ENCODE results near the gene LTBR.

Gene LTBR

GRCh38 chr12:6386038-6386437 is 2.1 kb downstream of the LTBR start:
- CTCF ChIA-PET = no interaction called here
- H3K4me3 ChIP-seq (ENCODE audit: low read depth, low read length) = no peak overlapping the region

DNA sequence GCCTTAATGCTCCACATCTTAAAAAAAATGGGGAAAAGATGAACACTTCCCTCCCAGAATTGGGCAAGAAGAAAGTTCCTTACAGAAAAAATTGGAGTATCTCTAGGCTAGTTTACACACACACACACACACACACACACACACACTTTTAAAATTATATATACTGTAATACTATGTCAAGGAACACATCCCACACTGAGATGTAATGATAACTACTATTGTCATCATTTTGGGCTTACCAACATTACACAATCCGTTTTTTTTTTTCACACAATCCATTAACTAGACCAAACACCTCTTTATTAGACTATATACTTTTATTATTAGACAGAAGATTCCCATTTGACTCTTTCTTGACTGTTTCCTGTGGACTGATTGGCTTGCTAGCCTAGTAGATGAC is 2.5 kb downstream of the LTBR start:
- ChIA-PET CTCF (no interaction called here), POLR2A (no interaction called here)
- TF ChIP-seq, protein P1, sequence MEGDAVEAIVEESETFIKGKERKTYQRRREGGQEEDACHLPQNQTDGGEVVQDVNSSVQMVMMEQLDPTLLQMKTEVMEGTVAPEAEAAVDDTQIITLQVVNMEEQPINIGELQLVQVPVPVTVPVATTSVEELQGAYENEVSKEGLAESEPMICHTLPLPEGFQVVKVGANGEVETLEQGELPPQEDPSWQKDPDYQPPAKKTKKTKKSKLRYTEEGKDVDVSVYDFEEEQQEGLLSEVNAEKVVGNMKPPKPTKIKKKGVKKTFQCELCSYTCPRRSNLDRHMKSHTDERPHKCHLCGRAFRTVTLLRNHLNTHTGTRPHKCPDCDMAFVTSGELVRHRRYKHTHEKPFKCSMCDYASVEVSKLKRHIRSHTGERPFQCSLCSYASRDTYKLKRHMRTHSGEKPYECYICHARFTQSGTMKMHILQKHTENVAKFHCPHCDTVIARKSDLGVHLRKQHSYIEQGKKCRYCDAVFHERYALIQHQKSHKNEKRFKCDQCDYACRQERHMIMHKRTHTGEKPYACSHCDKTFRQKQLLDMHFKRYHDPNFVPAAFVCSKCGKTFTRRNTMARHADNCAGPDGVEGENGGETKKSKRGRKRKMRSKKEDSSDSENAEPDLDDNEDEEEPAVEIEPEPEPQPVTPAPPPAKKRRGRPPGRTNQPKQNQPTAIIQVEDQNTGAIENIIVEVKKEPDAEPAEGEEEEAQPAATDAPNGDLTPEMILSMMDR (IDR thresholded peaks at IDR 0.05; ENCODE audit: insufficient read depth, low read length, missing control alignments) = no peak
- no peak overlapping the region for H3K4me3 ChIP-seq (ENCODE audit: low read depth, low read length)
- DNase-seq (ENCODE audit: low read depth, low spot score) = no peak

More at GRCh38 chr12:6386038-6386437, 2.1 kb downstream of the LTBR start:
- TF ChIP-seq, protein P1 (IDR thresholded peaks at IDR 0.05; ENCODE audit: insufficient read depth, low read length, missing control alignments) = no peak
- no peak for DNase-seq (ENCODE audit: low read depth, low spot score)
- POLR2A ChIA-PET = no interaction called here

DNA sequence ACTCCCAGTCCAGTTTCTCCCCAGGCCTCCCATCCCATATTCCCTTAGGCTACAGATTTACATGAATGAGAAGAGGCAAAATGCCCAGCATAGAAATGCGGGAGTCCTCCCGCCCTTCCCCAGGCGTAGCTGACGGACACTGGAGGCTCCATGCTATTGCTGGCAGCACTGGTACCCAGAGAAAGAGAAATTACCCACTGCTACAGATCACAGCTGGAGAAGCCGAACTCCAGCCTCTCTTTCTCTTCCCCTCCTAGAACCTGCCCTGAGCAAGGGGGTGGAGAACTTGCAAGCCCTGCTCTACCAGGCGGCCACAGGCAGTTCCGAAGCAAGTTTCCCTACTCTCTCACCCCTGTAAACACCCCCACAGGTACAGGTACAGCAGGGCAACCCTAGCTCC is 3.6 kb downstream of the LTBR start:
- POLR2A ChIA-PET = no interaction called here
- no peak for DNase-seq (ENCODE audit: low read depth, low spot score)
- no peak overlapping the region for H3K4me3 ChIP-seq (ENCODE audit: low read depth, low read length)
- TF ChIP-seq, protein P1 (IDR thresholded peaks at IDR 0.05; ENCODE audit: insufficient read depth, low read length, missing control alignments) = no peak
- CTCF ChIA-PET = no interaction called here

DNA sequence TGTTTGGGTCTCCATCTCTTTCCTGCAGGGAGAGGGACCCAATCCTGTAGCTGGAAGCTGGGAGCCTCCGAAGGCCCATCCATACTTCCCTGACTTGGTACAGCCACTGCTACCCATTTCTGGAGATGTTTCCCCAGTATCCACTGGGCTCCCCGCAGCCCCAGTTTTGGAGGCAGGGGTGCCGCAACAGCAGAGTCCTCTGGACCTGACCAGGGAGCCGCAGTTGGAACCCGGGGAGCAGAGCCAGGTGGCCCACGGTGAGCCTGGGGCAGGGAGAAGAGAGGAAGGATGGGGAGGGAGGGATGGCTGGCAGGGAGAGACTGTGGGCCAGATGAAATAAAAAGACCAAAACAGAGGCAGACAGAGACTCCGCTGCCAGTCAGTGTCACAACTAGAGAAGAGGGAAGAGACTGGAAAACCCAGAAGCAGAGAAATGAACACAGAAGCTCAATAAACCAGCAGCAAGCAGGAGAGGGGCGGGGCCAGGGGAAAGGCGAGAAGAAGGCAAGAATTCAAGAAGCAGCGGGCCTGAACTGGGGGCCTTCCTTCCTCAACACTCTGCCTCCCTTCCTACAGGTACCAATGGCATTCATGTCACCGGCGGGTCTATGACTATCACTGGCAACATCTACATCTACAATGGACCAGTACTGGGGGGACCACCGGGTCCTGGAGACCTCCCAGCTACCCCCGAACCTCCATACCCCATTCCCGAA is 6.3 kb downstream of the LTBR start:
- POLR2A ChIA-PET = no interaction called here

DNA sequence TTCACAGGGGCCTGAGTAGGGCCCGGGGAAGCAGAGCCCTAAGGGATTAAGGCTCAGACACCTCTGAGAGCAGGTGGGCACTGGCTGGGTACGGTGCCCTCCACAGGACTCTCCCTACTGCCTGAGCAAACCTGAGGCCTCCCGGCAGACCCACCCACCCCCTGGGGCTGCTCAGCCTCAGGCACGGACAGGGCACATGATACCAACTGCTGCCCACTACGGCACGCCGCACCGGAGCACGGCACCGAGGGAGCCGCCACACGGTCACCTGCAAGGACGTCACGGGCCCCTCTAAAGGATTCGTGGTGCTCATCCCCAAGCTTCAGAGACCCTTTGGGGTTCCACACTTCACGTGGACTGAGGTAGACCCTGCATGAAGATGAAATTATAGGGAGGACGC is 7.1 kb downstream of the LTBR start:
- no peak overlapping the region for H3K4me3 ChIP-seq (ENCODE audit: low read depth, low read length)
- ChIA-PET POLR2A (no interaction called here), CTCF (no interaction called here)
- TF ChIP-seq, protein P1 (IDR thresholded peaks at IDR 0.05; ENCODE audit: insufficient read depth, low read length, missing control alignments) = no peak
- DNase-seq (ENCODE audit: low read depth, low spot score) = no peak

More for the DNA sequence above, 6.3 kb downstream of the LTBR start:
- no peak overlapping the region for H3K4me3 ChIP-seq (ENCODE audit: low read depth, low read length)
- CTCF ChIA-PET = no interaction called here
- no peak for DNase-seq (ENCODE audit: low read depth, low spot score)
- TF ChIP-seq, protein P1 (IDR thresholded peaks at IDR 0.05; ENCODE audit: insufficient read depth, low read length, missing control alignments) = no peak

DNA sequence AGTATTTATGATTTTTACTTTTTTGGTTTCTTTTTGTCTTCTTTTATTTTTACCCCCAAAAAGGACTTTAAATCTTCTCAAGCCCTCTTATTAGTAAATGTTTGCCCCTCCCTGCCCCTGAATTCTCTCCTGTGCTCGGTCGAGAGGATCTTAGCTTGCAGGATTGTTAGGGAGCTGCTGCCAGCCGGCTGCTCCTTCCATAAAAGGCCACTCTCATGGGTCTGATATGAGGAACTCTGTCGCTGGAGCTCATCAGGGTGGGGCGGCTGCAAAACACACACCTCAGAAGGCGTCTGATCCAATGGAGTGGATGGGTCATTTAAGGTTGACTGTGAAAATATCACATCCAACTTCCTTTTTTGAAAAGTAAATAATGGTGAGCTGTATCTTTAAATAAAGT is 8.5 kb downstream of the LTBR start:
- CTCF ChIA-PET = interaction anchor here (1.0 to 1.6 kb wide), 2 partner anchors 9 to 22 kb away, joined by 3 to 4 read pairs; no protein-coding TSS in a partner anchor
- POLR2A ChIA-PET = interaction anchor here (1.1 to 1.6 kb wide), 2 partner anchors 9 to 73 kb away, joined by 3 to 7 read pairs; partner anchors contain the start of gene LTBR
- no peak for DNase-seq (ENCODE audit: low read depth, low spot score)
- TF ChIP-seq, protein P1 (IDR thresholded peaks at IDR 0.05; ENCODE audit: insufficient read depth, low read length, missing control alignments) = no peak
- no peak overlapping the region for H3K4me3 ChIP-seq (ENCODE audit: low read depth, low read length)

Data from AG04449 (cell line).